GM15510 (cell line): ENCODE measurements around the gene SH2D7.

Experiments used
- POLR2A ChIP-seq: IDR thresholded peaks from 3 replicates; pipeline ENCODE4 v1.6.1; 2011; ENCODE audit warnings: borderline replicate concordance; ENCODE audit not compliant: insufficient read length; ENCODE audit errors: extremely low read depth

SH2D7 gene

DNA sequence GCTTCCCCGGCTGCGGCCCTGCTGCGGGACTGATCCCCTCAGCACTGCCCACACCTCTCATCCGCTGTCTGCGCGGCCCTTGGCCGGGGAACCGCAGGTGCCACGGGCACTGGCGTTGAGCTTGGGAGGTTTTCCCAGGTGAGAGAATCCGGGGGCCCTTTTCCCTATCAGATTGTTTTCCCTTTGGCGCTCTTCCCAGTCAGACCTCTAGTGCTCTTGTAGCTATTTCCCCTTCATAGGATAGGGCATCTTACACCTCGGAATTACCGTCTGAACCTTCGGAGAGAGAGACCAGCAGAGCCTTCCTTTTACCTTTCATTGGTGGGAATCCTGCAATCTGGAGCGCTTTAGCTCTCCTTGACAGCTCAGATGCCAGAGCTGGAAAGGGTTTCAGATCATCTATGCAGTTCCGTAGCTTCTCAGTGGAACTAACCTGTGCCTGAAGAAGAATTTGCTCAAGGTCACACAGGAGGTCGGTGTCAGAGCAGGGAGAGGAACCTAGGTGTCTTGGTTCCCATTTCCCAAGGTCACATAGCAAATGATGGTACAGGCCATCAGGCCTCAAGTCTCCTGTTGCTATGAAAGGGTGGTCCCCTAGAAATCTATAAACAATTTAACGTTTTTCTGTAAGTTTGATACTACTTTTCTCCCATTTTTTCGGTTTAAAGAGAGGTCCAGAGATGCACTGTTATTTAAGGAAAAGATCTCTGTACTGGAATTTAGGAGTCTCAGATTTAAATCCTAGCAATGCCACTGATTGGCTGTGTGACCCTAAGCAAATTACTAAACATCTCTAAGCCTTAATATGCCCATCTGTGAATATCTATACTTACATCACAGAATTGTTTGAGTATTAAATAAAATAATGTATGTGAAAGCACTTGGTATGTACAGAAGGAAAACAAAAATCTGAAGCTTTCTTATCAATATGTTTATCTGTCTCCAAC lies 57.7 kb downstream of the SH2D7 start:
- no peak for TF ChIP-seq POLR2A
